Measurements from ENCODE around the gene CPT1C. TPM values are rescaled to one million over a fixed set of nuclear protein-coding genes. Genes with fewer than 3 reads are reported as not detected.

CPT1C gene
- total and polyA plus RNA-seq, 4 donors = 0.37 to 0.75 (median 0.59) TPM

- Histone ChIP-seq H3K4me3 (ENCODE audit: low read depth in 1 of 3, low read length in 3 of 3) (no peak overlapping the region), H3K9ac (ENCODE audit: low read depth in 1 of 2, low read length in 2 of 2) (no peak overlapping the region), H3K9me3 (ENCODE audit: control insufficient read depth in 4 of 4, low read length in 3 of 4) (no peaks in the 10 kb centered on the region), H3K36me3 (ENCODE audit: control insufficient read depth in 4 of 4, insufficient read depth in 3 of 4, low read depth in 1 of 4, low read length in 3 of 4) (peaks cover 21 to 65% (median 46%) of the 10 kb centered on the region in 4 donors), H3K4me1 (ENCODE audit: control insufficient read depth in 4 of 4, insufficient read depth in 4 of 4, low read length in 3 of 4) (peaks cover 0 to 2% (median 0%) of the 10 kb centered on the region in 4 donors), H3K27ac (ENCODE audit: low read depth in 1 of 2, low read length in 2 of 2) (no peak overlapping the region), H3K27me3 (ENCODE audit: control insufficient read depth in 4 of 4, insufficient read depth in 4 of 4, low read length in 3 of 4) (no peaks in the 10 kb centered on the region)
- TF ChIP-seq ATF3 (IDR thresholded peaks at IDR 0.05) = no peak
- no peak for TF ChIP-seq GABPA (IDR thresholded peaks at IDR 0.05 in 1 of 2, conservative IDR thresholded peaks at IDR 0.05 in 1 of 2)
- no peak for TF ChIP-seq SP1 (IDR thresholded peaks at IDR 0.05)
- no peak for TF ChIP-seq RAD21 (IDR thresholded peaks at IDR 0.05)
- TF ChIP-seq, protein P1, sequence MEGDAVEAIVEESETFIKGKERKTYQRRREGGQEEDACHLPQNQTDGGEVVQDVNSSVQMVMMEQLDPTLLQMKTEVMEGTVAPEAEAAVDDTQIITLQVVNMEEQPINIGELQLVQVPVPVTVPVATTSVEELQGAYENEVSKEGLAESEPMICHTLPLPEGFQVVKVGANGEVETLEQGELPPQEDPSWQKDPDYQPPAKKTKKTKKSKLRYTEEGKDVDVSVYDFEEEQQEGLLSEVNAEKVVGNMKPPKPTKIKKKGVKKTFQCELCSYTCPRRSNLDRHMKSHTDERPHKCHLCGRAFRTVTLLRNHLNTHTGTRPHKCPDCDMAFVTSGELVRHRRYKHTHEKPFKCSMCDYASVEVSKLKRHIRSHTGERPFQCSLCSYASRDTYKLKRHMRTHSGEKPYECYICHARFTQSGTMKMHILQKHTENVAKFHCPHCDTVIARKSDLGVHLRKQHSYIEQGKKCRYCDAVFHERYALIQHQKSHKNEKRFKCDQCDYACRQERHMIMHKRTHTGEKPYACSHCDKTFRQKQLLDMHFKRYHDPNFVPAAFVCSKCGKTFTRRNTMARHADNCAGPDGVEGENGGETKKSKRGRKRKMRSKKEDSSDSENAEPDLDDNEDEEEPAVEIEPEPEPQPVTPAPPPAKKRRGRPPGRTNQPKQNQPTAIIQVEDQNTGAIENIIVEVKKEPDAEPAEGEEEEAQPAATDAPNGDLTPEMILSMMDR (IDR thresholded peaks at IDR 0.05; ENCODE audit: low read depth, low read length, missing input control) = no peak
- no peak for TF ChIP-seq FOXA2 (IDR thresholded peaks at IDR 0.05)
- TF ChIP-seq EGR1 (IDR thresholded peaks at IDR 0.05; ENCODE audit: low read depth in 2 of 2) = no peak
- DNase-seq (ENCODE audit: low spot score) = no peak
- WGBS = 98% methylated on average over 72 of the region's 72 CpGs
Measured at GRCh38 chr19:49651029-49651819, 39.7 kb upstream of the CPT1C start.

GRCh38 chr19:49651820-49652550 is 38.9 kb upstream of the CPT1C start:
- peaks cover 0 to 2% (median 0%) of the 10 kb centered on the region in 4 donors for H3K4me1 ChIP-seq (ENCODE audit: control insufficient read depth in 4 of 4, insufficient read depth in 4 of 4, low read length in 3 of 4)
- no peak overlapping the region for H3K27ac ChIP-seq (ENCODE audit: low read depth in 1 of 2, low read length in 2 of 2)
- H3K4me3 ChIP-seq (ENCODE audit: low read depth in 1 of 3, low read length in 3 of 3) = no peak overlapping the region
- H3K36me3 ChIP-seq (ENCODE audit: control insufficient read depth in 4 of 4, insufficient read depth in 3 of 4, low read depth in 1 of 4, low read length in 3 of 4) = peaks cover 24 to 66% (median 42%) of the 10 kb centered on the region in 4 donors
- no peaks in the 10 kb centered on the region for H3K9me3 ChIP-seq (ENCODE audit: control insufficient read depth in 4 of 4, low read length in 3 of 4)
- no peak for TF ChIP-seq TAF1 (conservative IDR thresholded peaks at IDR 0.05)
- TF ChIP-seq SP1 (IDR thresholded peaks at IDR 0.05) = no peak
- no peak for TF ChIP-seq HNF4A (conservative IDR thresholded peaks at IDR 0.05)
- no peak for TF ChIP-seq FOXA1 (IDR thresholded peaks at IDR 0.05)
- no peak for TF ChIP-seq RAD21 (IDR thresholded peaks at IDR 0.05)
- no peak for TF ChIP-seq NR2F2 (IDR thresholded peaks at IDR 0.05)
- TF ChIP-seq, protein P1 (IDR thresholded peaks at IDR 0.05; ENCODE audit: low read depth, low read length, missing input control) = no peak
- no peak for TF ChIP-seq JUND (IDR thresholded peaks at IDR 0.05)
- TF ChIP-seq, protein P2, sequence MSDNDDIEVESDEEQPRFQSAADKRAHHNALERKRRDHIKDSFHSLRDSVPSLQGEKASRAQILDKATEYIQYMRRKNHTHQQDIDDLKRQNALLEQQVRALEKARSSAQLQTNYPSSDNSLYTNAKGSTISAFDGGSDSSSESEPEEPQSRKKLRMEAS (IDR thresholded peaks at IDR 0.05) = no peak
- TF ChIP-seq FOXA2 (IDR thresholded peaks at IDR 0.05) = no peak
- TF ChIP-seq, protein P3, sequence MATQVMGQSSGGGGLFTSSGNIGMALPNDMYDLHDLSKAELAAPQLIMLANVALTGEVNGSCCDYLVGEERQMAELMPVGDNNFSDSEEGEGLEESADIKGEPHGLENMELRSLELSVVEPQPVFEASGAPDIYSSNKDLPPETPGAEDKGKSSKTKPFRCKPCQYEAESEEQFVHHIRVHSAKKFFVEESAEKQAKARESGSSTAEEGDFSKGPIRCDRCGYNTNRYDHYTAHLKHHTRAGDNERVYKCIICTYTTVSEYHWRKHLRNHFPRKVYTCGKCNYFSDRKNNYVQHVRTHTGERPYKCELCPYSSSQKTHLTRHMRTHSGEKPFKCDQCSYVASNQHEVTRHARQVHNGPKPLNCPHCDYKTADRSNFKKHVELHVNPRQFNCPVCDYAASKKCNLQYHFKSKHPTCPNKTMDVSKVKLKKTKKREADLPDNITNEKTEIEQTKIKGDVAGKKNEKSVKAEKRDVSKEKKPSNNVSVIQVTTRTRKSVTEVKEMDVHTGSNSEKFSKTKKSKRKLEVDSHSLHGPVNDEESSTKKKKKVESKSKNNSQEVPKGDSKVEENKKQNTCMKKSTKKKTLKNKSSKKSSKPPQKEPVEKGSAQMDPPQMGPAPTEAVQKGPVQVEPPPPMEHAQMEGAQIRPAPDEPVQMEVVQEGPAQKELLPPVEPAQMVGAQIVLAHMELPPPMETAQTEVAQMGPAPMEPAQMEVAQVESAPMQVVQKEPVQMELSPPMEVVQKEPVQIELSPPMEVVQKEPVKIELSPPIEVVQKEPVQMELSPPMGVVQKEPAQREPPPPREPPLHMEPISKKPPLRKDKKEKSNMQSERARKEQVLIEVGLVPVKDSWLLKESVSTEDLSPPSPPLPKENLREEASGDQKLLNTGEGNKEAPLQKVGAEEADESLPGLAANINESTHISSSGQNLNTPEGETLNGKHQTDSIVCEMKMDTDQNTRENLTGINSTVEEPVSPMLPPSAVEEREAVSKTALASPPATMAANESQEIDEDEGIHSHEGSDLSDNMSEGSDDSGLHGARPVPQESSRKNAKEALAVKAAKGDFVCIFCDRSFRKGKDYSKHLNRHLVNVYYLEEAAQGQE (IDR thresholded peaks at IDR 0.05) = no peak
- TF ChIP-seq RXRA (IDR thresholded peaks at IDR 0.05) = no peak
- TF ChIP-seq GABPA (IDR thresholded peaks at IDR 0.05 in 1 of 2, conservative IDR thresholded peaks at IDR 0.05 in 1 of 2) = no peak
- no peak for TF ChIP-seq ATF3 (IDR thresholded peaks at IDR 0.05)
- TF ChIP-seq YY1 (IDR thresholded peaks at IDR 0.05) = no peak
- no peaks in the 10 kb centered on the region for H3K27me3 ChIP-seq (ENCODE audit: control insufficient read depth in 4 of 4, insufficient read depth in 4 of 4, low read length in 3 of 4)
- no peak for DNase-seq (ENCODE audit: low spot score)
- H3K9ac ChIP-seq (ENCODE audit: low read depth in 1 of 2, low read length in 2 of 2) = no peak overlapping the region
- 97% methylated on average over 110 of the region's 110 CpGs for WGBS

Measured in liver (tissue), 9 donors.